KOPT-K1 (cell line): ENCODE measurements around the gene POU2F3.

ENCODE experiments used
- H3K27ac ChIP-seq: fragments of 200-600 bp; sonication (generic); 2 replicates; pipeline ENCODE4 v1.5.1; 2016; ENCODE audit warnings: antibody characterized with exemption, mild to moderate bottlenecking, low read depth, low read length; ENCODE audit not compliant: poor library complexity, severe bottlenecking
- H3K36me3 ChIP-seq: fragments of 200-600 bp; sonication (generic); 2 replicates; pipeline ENCODE4 v1.5.1; 2017; ENCODE audit warnings: antibody characterized with exemption, mild to moderate bottlenecking, low read length, moderate library complexity; ENCODE audit not compliant: insufficient read depth
- H3K9me3 ChIP-seq: fragments of 200-600 bp; sonication (generic); 2 replicates; pipeline ENCODE4 v1.5.1; 2017; ENCODE audit warnings: antibody characterized with exemption, low read length, mild to moderate bottlenecking; ENCODE audit not compliant: insufficient read depth, poor library complexity, severe bottlenecking

POU2F3 gene

DNA sequence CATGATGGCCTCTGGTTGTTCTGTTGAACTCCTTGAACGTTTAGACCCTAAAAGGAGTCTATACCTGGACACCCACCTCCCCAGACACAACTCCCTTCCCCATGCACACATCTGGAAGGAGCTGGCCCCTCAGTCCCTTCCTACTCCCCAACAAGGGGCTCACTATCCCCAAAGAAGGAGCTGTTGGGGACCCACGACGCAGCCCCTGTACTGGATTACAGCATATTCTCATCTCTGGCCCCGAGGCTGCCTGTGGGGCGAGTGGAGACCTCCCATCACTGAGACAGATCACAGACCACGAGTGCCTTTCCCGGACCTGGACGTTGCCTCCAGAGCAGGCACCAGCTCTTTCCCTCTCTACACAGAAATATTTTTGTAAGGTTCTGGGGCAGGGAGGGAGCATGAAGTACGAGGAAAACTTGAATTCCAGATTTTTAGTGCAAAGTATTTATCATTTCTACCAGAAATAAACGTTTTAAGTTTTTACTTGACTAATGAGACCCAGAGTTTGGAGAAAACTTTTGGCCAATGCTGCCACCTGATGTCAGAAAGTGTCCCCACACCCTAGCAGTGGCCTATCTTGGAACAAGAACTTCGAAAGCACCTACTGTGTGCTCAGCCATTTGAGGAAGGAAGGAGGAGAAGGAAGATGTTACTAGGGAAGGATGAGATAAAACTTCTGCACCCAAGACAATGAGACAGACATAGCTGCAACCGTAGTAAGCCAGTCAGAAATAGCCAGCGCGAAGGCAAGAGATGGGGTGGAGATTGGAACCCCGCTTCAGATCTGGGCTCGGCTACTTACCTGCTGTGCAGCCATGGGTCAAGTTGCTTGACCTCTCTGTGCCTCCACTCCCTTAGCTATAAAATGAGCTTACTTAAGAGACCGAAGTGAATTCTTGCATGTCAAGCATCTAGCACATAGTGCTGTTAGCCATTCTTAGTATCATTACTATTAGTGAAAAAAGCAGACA, 10.2 kb upstream of the POU2F3 start:
- H3K9me3 ChIP-seq = peaks cover 6% of the 10 kb centered on the region

DNA sequence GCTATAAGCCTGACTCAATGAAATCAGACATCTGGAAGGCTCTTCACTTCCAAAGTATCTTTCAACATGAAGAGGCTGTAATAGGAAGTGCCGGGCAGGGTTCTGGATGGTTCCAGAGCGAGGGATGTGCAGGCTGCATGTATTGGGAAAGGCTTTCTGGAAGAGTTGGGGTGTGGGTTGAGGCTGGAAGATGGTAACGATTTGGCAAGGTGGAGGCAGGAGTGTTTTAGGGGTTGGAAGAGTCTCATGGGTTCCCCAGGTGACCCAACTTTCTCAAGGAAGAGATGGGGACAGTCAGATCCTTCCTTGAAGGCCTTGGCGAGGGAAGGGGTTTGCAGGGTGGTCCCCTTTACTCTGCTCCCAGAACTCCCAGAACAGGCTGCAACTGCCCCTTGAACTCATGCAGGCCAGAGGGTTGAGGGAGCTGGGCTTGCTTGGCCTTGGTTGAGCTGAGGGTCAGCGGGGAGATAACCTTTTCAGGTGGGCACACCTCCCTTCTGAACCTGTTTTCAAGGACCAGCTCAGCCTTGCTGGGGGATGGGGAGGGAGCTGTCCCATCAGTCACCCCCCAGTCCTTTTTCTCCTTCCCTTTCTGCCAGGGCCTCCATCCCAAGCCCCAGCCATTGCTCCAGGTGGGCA, 9.4 kb upstream of the POU2F3 start:
- peaks cover 6% of the 10 kb centered on the region for H3K9me3 ChIP-seq
- no peak overlapping the region for H3K27ac ChIP-seq
- H3K36me3 ChIP-seq = no peaks in the 10 kb centered on the region

More for the DNA sequence above, 10.2 kb upstream of the POU2F3 start:
- H3K36me3 ChIP-seq = no peaks in the 10 kb centered on the region
- H3K27ac ChIP-seq = no peak overlapping the region

DNA sequence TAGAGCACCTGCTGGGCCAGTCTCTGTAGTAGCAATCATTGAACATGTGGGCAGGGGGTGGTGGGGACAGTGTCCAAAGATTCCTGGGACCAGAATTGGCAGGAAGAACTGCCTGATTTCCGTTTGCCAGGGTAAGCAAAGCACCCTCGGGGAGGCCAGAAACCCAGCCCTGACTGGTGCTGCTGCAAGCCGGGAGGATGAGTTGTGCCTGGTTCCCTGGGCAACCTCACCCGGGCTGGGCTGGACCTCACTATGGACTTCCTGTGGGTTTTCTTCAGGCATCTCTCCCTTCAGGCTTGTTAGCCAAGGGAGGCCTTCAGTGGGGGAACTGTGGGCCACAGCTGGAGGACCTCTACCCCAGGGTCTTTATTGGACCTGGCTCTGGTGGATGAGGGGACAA, 8.0 kb upstream of the POU2F3 start:
- no peak overlapping the region for H3K27ac ChIP-seq
- no peaks in the 10 kb centered on the region for H3K36me3 ChIP-seq
- H3K9me3 ChIP-seq = peaks cover 6% of the 10 kb centered on the region

DNA sequence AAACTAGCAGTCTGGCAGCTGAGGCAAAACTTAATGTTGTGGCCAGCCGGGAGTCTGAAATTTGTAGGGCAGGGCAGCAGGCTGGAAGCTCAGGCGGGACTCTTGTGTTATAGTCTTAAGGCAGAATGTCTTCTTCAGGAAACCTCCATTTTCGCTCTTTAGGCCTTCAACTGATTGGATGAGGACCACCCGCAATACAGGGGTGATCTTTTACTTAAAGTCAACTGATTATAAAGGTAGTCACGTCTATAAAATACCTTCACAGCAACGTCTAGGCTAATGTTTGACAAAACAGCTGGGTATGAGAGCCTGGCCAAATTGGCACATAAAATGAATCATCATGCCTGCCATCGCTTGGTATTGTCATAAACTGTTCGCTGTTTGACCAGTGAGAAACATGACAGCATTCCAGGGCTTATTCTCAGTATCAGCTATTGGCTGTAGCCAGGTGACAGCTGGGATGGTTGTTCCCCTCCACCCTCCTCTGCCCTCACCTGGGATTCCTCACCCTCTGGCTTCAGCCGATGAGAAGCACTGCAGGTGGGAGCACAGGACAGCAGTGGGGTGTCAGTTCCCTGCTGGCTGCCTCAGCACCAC, 6.6 kb upstream of the POU2F3 start:
- H3K9me3 ChIP-seq = peaks cover 6% of the 10 kb centered on the region
- H3K27ac ChIP-seq = no peak overlapping the region
- no peaks in the 10 kb centered on the region for H3K36me3 ChIP-seq

- Histone ChIP-seq H3K9me3 (peaks cover 6% of the 10 kb centered on the region), H3K27ac (no peak overlapping the region)
Observed at GRCh38 chr11:120235024-120235628, 4.8 kb upstream of the POU2F3 start.

DNA sequence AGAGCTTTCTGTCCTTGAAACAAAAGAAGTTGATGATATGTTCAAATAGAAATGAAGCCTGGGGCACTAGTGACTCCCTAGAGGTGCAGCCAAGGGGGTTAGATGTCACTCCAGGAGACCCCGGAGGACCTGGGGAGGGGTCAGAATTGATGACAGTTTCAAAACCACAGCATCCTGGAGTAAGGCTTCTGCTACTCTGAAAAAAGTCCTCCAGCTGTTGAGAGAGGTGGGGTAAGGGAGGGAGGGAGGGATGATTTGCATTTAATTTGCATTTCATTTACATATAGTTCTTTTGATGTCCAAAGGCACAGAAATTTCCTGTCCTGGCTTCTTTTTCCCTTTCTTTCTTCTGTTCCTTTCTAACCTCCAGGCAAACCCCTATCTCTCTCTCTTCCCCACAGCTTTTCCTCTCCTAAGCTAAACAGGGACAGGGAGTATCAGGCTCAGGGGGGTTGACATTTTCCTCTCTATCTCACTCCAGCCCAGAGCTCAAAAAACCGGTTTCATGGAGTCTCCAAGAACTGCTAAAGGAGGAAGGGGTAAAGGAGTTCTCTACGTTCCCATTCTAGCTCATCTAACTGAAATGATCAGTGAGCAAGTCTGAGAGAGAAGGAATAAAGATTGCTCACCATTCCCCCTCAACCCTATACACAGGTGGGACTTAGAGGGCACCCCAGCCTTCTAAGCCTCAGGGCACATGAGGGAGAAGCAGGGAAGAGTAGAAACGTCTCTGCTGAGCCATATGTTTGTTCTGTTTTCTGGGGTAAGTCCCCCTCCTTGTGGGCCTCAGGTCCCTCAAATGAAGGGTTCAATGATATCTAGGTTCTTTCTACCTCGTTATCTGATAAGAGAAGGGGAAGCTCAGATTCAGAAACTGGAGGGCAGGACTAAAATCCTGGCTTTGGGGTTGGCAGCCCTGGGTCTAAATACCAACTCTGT, 3.5 kb upstream of the POU2F3 start:
- H3K27ac ChIP-seq = no peak overlapping the region
- H3K36me3 ChIP-seq = no peaks in the 10 kb centered on the region
- peaks cover 6% of the 10 kb centered on the region for H3K9me3 ChIP-seq

More at GRCh38 chr11:120235024-120235628, 4.8 kb upstream of the POU2F3 start:
- no peaks in the 10 kb centered on the region for H3K36me3 ChIP-seq

GRCh38 chr11:120238968-120239620, 846 bp upstream of the POU2F3 start:
- Histone ChIP-seq H3K27ac (no peak overlapping the region), H3K36me3 (no peaks in the 10 kb centered on the region), H3K9me3 (no peaks in the 10 kb centered on the region)

DNA sequence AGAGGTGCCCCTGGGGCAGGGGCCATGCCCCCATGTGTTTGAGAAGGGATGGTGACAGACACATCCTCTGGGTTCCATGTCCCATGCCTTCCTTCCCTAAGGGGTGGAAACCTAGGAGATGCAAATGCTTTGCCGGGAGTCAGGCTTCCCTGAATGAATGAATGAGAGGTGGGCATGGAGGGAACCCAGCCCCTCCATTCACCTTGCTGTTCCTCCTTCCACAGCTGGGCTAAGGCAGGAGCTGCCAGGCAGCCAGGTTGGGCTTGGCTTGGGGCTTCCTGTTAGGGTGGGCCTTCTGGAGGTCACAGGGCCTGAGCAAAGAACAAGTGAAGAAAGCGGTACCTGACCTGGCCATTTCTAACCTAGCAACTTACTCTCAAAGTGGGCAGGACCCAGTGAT, 926 bp downstream of the POU2F3 start:
- H3K9me3 ChIP-seq = no peaks in the 10 kb centered on the region
- no peaks in the 10 kb centered on the region for H3K36me3 ChIP-seq

GRCh38 chr11:120241277-120241676, 1.3 kb downstream of the POU2F3 start:
- no peaks in the 10 kb centered on the region for H3K9me3 ChIP-seq
- H3K27ac ChIP-seq = no peak overlapping the region
- no peaks in the 10 kb centered on the region for H3K36me3 ChIP-seq

More for the DNA sequence above, 926 bp downstream of the POU2F3 start:
- no peak overlapping the region for H3K27ac ChIP-seq

DNA sequence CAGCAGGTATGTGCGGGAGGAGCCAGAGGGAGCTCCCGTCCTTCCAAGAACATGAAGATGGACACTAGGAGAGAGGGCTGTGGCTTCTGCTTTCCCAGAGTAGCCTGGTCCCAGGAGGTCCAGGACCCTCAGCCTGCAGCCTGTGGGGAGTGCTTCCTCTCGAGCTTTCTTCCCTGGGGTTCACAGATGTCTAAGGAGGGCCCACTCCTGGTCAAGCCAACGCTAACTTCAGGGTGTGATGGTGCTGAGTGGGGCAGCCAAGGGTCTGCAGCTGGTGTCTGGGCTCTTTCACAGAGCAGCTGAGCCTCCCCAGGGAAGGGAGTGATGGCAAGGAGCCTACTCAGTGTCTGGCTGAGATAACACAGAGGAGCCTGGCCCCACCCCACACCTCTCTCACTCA, 3.3 kb downstream of the POU2F3 start:
- Histone ChIP-seq H3K9me3 (no peaks in the 10 kb centered on the region), H3K27ac (no peak overlapping the region), H3K36me3 (no peaks in the 10 kb centered on the region)

DNA sequence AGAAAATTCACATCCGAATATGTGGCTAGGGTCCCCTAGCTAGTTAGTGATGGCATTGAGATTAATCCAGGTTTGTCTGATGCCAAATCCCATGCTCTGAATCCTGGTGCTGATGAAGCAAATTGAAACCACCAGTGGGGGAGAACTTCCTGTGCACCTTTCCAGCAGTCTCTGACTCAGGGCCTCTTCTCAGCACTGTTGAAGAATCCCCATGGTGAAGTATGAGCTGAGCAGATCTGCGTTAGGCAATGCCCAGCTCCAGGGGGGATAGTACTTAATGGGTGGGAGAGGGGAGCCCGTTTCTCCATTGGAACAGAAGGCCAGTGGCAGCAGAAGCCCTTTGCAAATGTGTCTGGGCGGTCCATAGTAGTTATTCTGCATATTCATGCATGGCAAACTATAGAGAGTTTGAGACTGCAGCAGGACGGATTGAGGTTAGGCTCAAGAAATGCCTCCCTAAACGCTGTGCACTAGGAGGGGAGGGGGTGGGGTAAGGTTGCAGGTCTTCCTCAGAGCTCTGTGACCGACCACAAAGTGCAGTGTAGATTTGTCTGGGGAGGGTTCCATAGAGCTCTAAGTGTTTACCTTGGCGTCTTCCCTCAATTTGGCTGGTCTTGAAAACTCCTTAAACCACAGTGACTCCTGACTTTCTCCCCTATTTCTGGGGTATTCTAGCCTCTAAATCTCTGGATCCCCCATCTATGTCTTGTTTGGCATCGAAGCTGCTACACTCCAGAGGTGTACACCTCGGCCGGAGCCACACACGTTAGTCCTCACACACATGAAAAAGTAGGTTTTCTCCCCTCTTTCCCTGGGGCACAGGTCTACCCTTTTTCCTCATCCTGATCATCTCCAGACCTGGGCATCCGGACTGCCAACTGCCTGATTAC, 4.8 kb downstream of the POU2F3 start:
- Histone ChIP-seq H3K36me3 (no peaks in the 10 kb centered on the region), H3K9me3 (no peaks in the 10 kb centered on the region), H3K27ac (no peak overlapping the region)

DNA sequence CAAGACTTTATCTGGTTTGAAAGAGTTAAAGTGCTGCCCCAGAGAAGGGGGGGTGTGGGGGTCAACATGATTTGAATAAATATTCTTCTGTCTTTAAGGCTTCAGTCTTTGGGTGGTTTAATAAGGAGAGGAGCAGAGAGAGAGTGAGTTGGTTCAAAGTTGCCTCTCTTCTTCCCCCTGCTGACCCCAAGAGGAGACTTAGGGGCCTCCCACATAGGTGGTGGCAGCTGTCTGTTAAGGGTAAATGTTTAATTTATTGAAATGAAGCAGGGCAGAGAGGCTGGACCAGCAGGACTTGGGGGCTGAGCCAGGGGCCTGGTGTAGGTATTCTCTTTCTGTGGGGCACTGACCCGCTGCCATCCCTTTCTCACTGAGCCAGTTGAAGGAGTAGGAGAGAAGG, 5.5 kb downstream of the POU2F3 start:
- Histone ChIP-seq H3K27ac (no peak overlapping the region), H3K9me3 (no peaks in the 10 kb centered on the region), H3K36me3 (no peaks in the 10 kb centered on the region)
